Measurements from ENCODE around the gene MCM10. TPM values are rescaled to one million over a fixed set of nuclear protein-coding genes. Genes with fewer than 3 reads are reported as not detected.

The MCM10 gene
- total RNA-seq (2.7 and 3.1 TPM in 2 replicates), polyA plus RNA-seq (3.6 and 4.7 TPM in 2 replicates)

GRCh38 chr10:13160934-13161856 is at the start of gene MCM10:
Gene MCM10 (plus strand): TSS chr10:13161558. CDS start chr10:13164203, 2,645 bp downstream.
- H3K27me3 ChIP-seq = no peaks in the 10 kb centered on the region
- 4% methylated on average over 56 of the region's 56 CpGs for WGBS (ENCODE audit: low lambda C conversion rate, missing lambda C conversion rate)
- no peaks in the 10 kb centered on the region for H3K36me3 ChIP-seq (replicated peaks; ENCODE audit: insufficient read depth, low read depth)
- H3K9me3 ChIP-seq (ENCODE audit: low read depth) = no peaks in the 10 kb centered on the region
- peak within 1 kb of the TSS; percentile 18 for H3K4me3 ChIP-seq
- no peak for TF ChIP-seq EZH2phosphoT487 (IDR thresholded peaks at IDR 0.05; ENCODE audit: low read depth, severe bottlenecking, unreplicated experiment)
- TF ChIP-seq, protein P1, sequence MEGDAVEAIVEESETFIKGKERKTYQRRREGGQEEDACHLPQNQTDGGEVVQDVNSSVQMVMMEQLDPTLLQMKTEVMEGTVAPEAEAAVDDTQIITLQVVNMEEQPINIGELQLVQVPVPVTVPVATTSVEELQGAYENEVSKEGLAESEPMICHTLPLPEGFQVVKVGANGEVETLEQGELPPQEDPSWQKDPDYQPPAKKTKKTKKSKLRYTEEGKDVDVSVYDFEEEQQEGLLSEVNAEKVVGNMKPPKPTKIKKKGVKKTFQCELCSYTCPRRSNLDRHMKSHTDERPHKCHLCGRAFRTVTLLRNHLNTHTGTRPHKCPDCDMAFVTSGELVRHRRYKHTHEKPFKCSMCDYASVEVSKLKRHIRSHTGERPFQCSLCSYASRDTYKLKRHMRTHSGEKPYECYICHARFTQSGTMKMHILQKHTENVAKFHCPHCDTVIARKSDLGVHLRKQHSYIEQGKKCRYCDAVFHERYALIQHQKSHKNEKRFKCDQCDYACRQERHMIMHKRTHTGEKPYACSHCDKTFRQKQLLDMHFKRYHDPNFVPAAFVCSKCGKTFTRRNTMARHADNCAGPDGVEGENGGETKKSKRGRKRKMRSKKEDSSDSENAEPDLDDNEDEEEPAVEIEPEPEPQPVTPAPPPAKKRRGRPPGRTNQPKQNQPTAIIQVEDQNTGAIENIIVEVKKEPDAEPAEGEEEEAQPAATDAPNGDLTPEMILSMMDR (IDR thresholded peaks at IDR 0.05; ENCODE audit: poor library complexity) = peak; percentile 87
- no peak for TF ChIP-seq EZH2 (IDR thresholded peaks at IDR 0.05; ENCODE audit: borderline replicate concordance)
- H3K9me2 ChIP-seq (replicated peaks; ENCODE audit: insufficient read depth) = no peaks in the 10 kb centered on the region
- no peak within 1 kb of the TSS for H3K27ac ChIP-seq
- peak within 1 kb of the TSS; percentile 85 for H3K4me2 ChIP-seq
- no peaks in the 10 kb centered on the region for H4K20me1 ChIP-seq (ENCODE audit: insufficient read depth, poor library complexity, severe bottlenecking)
- no peaks in the 10 kb centered on the region for H3K79me2 ChIP-seq
- no peaks in the 10 kb centered on the region for H3K4me1 ChIP-seq (ENCODE audit: insufficient read depth)
- peak within 1 kb of the TSS; percentile 59 for H2AFZ ChIP-seq
- peak; percentile 99 for DNase-seq (ENCODE audit: low spot score)

DNA sequence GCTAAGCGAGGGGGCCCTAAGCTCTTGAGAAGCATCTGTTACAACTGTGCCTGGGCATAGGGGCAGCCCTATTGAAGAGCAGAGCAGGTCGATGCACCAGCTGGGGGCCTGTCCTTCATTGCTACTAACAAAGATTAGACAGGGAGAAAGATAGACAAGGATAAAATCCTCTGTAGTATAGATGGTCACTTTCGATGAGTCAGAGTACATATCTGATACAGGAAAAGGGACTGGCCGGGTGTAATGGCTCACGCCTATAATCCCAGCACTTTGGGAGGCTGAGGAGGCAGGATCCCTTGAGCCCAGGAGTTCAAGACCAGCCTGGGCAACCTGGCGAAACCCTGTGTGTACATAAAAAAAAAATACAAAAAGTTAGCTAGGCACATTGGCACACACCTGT is 47.8 kb upstream of the MCM10 start:
- WGBS (ENCODE audit: low lambda C conversion rate, missing lambda C conversion rate) = 86% methylated on average over 6 of the region's 6 CpGs
- H3K27me3 ChIP-seq = no peaks in the 10 kb centered on the region
- no peaks in the 10 kb centered on the region for H3K36me3 ChIP-seq (replicated peaks; ENCODE audit: insufficient read depth, low read depth)
- no peak for TF ChIP-seq EZH2 (IDR thresholded peaks at IDR 0.05; ENCODE audit: borderline replicate concordance)
- TF ChIP-seq, protein P1 (IDR thresholded peaks at IDR 0.05; ENCODE audit: poor library complexity) = no peak
- no peak for TF ChIP-seq EZH2phosphoT487 (IDR thresholded peaks at IDR 0.05; ENCODE audit: low read depth, severe bottlenecking, unreplicated experiment)
- H3K4me3 ChIP-seq = no peak overlapping the region
- H4K20me1 ChIP-seq (ENCODE audit: insufficient read depth, poor library complexity, severe bottlenecking) = no peaks in the 10 kb centered on the region
- no peak overlapping the region for H3K4me2 ChIP-seq
- peaks cover 3% of the 10 kb centered on the region for H3K4me1 ChIP-seq (ENCODE audit: insufficient read depth)
- peak overlapping the region; percentile 35 for H3K27ac ChIP-seq
- no peaks in the 10 kb centered on the region for H3K9me2 ChIP-seq (replicated peaks; ENCODE audit: insufficient read depth)
- H3K9me3 ChIP-seq (ENCODE audit: low read depth) = no peaks in the 10 kb centered on the region
- no peak for DNase-seq (ENCODE audit: low spot score)
- no peaks in the 10 kb centered on the region for H3K79me2 ChIP-seq
- H2AFZ ChIP-seq = no peak overlapping the region

DNA sequence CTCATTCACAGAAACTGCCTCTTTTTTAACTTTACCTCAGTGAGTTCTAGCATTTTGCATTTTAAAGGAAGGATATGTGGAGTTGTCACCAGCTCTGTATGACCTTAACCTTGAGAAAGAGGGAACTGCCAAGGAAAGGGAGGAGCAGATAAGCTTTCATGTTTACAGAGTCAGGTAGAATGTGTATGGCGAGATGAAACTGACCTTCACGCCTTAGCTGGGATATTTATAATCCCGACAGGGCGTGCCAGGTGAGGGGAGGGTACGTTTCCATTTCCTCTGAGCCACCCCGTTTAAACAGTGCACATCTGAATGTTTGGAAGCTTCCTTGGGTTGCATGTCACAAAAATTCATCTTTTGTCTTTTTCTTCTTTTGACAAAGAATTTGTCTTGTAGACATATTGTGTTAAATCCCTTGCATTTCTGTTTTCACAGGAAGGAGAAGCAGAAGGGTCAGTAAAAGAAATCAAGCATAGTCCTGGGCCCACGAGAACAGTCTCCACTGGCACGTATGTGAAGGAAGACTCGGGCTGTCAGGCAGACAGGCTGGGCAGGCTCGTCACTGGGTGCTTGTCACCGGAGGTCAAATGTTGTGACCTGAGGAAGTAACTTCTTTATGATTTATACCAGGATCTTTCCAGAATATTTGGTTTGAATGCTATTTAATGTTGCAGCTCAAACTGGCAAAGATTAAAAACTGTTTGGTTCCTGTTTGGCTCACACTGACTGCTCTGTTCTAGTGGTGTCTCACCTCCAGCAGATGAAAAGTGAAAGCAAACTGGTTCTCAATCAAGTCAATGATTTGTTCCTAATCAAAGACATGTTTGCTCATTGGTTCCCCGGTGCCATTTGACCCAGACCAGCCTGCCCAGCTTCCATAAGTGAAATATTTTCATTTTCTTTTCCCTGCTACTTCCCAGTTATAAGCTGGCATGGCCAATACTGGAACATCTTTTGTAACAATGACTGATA is 45.2 kb upstream of the MCM10 start:
- no peaks in the 10 kb centered on the region for H3K36me3 ChIP-seq (replicated peaks; ENCODE audit: insufficient read depth, low read depth)
- DNase-seq (ENCODE audit: low spot score) = no peak
- no peaks in the 10 kb centered on the region for H3K27me3 ChIP-seq
- H2AFZ ChIP-seq = no peak overlapping the region
- WGBS (ENCODE audit: low lambda C conversion rate, missing lambda C conversion rate) = 68% methylated on average over 12 of the region's 12 CpGs
- no peak overlapping the region for H3K4me3 ChIP-seq
- H3K4me1 ChIP-seq (ENCODE audit: insufficient read depth) = peaks cover 3% of the 10 kb centered on the region
- peak overlapping the region; percentile 62 for H3K27ac ChIP-seq
- H3K9me3 ChIP-seq (ENCODE audit: low read depth) = no peaks in the 10 kb centered on the region
- H3K9me2 ChIP-seq (replicated peaks; ENCODE audit: insufficient read depth) = no peaks in the 10 kb centered on the region
- no peaks in the 10 kb centered on the region for H3K79me2 ChIP-seq
- TF ChIP-seq, protein P1 (IDR thresholded peaks at IDR 0.05; ENCODE audit: poor library complexity) = no peak
- TF ChIP-seq EZH2 (IDR thresholded peaks at IDR 0.05; ENCODE audit: borderline replicate concordance) (no peak), EZH2phosphoT487 (IDR thresholded peaks at IDR 0.05; ENCODE audit: low read depth, severe bottlenecking, unreplicated experiment) (no peak)
- no peak overlapping the region for H3K4me2 ChIP-seq
- H4K20me1 ChIP-seq (ENCODE audit: insufficient read depth, poor library complexity, severe bottlenecking) = no peaks in the 10 kb centered on the region
